Astrocyte (in vitro differentiated cells and primary cell): ENCODE data around the gene AFG1L.

Experiments
- EZH2 ChIP-seq: IDR thresholded peaks from 2 replicates; pipeline ENCODE4 v1.6.1; 2012; ENCODE audit warnings: mild to moderate bottlenecking, low read length, inconsistent platforms; ENCODE audit not compliant: insufficient read depth
- TF ChIP-seq, protein P1 (sequence below): IDR thresholded peaks from 2 replicates; pipeline ENCODE4 v1.5.1; 2011; ENCODE audit warnings: low read depth, mild to moderate bottlenecking, inconsistent platforms, low read length, moderate library complexity; ENCODE audit not compliant: insufficient read depth

DNA sequence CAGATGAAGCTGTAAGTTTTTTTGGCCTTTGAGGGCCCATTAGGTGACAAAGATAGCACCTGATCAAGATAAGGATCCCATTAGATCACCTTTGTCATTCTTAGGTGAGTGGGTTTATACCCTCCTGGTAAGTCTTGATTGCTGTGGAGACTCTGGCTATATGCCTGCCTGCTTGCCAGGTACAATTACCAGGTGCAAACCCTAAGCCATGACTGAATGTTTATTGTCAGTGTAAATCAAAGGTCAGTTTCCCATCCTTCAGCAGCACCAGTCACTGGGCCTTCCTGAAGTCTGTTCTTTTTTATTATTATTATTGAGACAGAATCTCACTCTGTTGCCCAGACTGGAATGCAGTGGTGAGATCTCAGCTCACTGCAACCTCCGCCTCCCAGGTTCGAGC is 159.5 kb downstream of the AFG1L start:
- TF ChIP-seq, protein P1, sequence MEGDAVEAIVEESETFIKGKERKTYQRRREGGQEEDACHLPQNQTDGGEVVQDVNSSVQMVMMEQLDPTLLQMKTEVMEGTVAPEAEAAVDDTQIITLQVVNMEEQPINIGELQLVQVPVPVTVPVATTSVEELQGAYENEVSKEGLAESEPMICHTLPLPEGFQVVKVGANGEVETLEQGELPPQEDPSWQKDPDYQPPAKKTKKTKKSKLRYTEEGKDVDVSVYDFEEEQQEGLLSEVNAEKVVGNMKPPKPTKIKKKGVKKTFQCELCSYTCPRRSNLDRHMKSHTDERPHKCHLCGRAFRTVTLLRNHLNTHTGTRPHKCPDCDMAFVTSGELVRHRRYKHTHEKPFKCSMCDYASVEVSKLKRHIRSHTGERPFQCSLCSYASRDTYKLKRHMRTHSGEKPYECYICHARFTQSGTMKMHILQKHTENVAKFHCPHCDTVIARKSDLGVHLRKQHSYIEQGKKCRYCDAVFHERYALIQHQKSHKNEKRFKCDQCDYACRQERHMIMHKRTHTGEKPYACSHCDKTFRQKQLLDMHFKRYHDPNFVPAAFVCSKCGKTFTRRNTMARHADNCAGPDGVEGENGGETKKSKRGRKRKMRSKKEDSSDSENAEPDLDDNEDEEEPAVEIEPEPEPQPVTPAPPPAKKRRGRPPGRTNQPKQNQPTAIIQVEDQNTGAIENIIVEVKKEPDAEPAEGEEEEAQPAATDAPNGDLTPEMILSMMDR: no peak
- TF ChIP-seq EZH2: no peak
